ENCODE results near the gene POLRMT.

The POLRMT gene

GRCh38 chr19:584240-585001 lies 48.9 kb downstream of the POLRMT start:
- no peak overlapping the region for H3K4me3 ChIP-seq (ENCODE audit: low read length)
- no peak for DNase-seq (ENCODE audit: low read depth)
- TF ChIP-seq CTCF (conservative IDR thresholded peaks at IDR 0.05; ENCODE audit: low read length), result peak; percentile 71

GRCh38 chr19:583968-584239 lies 49.4 kb downstream of the POLRMT start:
- no peak overlapping the region for H3K4me3 ChIP-seq (ENCODE audit: low read length)
- no peak for TF ChIP-seq CTCF (conservative IDR thresholded peaks at IDR 0.05; ENCODE audit: low read length)
- no peak for DNase-seq (ENCODE audit: low read depth)

- H3K4me3 ChIP-seq (ENCODE audit: low read length), result no peak overlapping the region
- no peak for DNase-seq (ENCODE audit: low read depth)
- TF ChIP-seq CTCF (conservative IDR thresholded peaks at IDR 0.05; ENCODE audit: low read length), result no peak
Observed at GRCh38 chr19:583198-583967, 50.0 kb downstream of the POLRMT start.

GRCh38 chr19:582497-583197 lies 50.7 kb downstream of the POLRMT start:
- TF ChIP-seq CTCF (conservative IDR thresholded peaks at IDR 0.05; ENCODE audit: low read length), result no peak
- no peak overlapping the region for H3K4me3 ChIP-seq (ENCODE audit: low read length)
- DNase-seq (ENCODE audit: low read depth), result no peak

GRCh38 chr19:581399-582111 lies 51.8 kb downstream of the POLRMT start:
- DNase-seq (ENCODE audit: low read depth), result no peak
- H3K4me3 ChIP-seq (ENCODE audit: low read length), result no peak overlapping the region
- TF ChIP-seq CTCF (conservative IDR thresholded peaks at IDR 0.05; ENCODE audit: low read length), result no peak

- no peak for DNase-seq (ENCODE audit: low read depth)
- no peak overlapping the region for H3K4me3 ChIP-seq (ENCODE audit: low read length)
- no peak for TF ChIP-seq CTCF (conservative IDR thresholded peaks at IDR 0.05; ENCODE audit: low read length)
Observed at GRCh38 chr19:580274-580835, 53.0 kb downstream of the POLRMT start.

All from AG10803 (cell line).